NCI-H2227 (cell line): ENCODE results near the gene ADD3.

Source experiments
- DNase-seq: peaks from one replicate; lab custom pipeline; 2025; ENCODE audit not compliant: unreplicated experiment; lab: John Stamatoyannopoulos, UW

Gene ADD3

GRCh38 chr10:110172155-110172554 is 164.4 kb downstream of the ADD3 start:
- no peak for DNase-seq

DNA sequence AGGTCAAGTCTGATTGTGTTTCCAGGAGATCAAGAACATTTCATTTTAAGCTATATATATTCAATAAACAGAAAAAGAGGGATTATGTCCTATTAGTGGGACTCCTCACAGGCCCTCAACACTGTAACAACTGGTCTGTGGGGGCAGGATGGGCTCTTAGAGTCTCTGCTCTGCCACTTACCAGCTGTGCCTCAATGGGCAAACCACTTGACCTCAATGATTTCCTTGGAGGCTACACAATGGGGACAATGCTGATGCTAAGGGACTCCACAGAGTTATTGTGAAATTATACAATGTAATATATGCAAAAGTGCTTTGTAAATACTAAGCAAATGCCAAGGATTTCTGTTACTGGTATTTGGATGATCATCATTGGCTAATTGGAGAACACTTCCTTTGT is 166.4 kb downstream of the ADD3 start:
- no peak for DNase-seq

DNA sequence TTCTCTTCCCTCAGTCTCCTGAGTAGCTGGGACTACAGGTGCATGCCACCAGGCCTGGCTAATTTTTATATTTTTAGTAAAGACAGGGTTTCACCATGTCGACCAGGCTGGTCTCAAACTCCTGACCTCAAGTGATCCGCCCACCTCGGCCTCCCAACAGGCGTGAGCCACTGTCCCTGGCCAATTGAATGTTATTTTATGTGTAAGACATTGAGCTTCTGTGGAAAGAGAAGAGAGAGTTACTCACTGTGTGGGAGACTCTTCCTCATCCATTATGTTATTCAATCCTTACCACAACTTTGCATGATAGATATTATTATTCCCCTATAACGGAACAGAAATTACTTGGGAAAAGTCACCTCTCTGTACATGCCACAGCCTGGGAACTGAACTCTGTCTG is 167.0 kb downstream of the ADD3 start:
- DNase-seq, result no peak

- no peak for DNase-seq
These were observed 167.6 kb downstream of the ADD3 start for GRCh38 chr10:110175406-110175805.

DNA sequence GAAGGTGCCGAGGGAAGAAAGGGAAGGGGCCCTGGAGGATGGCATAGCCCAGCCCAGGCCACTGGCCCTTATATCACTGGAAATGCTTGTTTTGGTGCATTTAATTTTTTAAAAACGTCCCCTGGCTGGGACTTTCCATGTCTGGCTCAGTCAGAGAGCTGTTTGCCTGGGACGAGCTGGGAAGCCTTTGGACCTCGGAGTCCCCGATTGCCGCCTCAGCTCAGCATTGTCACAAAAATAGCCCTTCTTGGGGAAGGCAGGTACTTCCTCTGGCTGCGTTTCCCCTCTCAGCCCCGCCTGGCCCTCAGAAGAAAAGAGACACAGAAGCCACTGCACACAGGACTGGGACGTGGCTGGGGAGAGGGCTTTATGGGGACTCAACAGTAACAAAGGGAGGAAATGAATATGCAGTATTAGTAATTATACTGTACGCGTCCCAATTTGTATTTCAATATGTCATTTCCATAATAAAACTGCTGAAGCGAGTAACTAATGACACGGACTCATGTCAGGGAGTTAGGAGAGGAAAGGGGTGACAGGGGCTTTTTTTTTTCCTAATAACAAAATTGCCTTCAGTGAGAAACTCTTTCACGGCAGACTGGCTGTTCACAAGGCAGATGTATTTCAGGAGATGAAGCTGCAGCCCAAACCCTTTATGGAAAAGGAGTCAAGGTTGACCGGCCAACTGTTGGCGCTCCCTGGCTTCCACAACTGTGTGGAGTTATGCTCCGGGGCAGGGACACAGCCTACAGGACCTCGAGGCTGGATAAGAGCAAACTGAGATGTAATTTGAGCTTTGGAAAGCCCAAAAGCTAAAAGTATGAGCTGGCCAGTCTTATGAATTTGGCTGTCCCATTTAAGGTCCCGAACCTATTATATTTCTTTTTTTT is 168.6 kb downstream of the ADD3 start:
- DNase-seq, result no peak

DNA sequence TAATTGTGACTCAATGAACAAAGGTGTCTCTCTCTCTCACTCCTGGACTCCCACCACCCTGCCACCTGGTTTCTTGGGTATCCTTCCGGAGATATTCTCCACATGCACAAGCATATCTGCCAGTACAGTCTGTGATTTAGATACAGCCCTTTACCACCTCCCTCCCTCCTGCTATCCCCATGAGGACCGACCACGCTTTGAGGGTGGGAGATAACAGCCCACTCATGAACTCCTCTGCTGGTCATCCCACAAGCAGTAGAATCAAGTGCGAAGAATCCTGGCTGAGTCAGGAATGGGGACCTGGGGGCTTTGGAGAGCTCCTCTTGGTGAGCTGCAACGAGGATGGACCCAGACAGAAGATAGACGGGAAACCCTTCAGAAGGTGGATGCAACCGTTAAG is 171.4 kb downstream of the ADD3 start:
- no peak for DNase-seq

- no peak for DNase-seq
These were observed 173.7 kb downstream of the ADD3 start for GRCh38 chr10:110181451-110181850.

DNA sequence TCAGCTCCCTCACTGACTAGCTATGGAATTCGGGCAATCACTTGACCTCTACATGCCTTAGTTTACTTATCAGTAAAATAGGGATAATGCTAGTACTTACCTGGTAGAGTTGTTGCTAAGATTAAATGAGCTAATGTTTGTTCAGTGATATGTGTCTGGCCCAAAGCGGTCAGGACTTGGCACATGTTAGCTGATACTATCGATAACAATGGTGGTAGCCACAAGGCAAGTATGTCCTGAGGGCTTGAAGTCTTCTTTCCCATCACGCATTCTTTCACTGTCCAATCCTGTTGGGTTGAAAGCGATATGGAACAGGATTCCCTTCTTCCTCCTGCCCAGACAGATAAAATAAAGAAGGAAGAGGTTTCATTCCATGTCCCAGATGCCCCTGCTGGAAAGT is 174.1 kb downstream of the ADD3 start:
- no peak for DNase-seq

DNA sequence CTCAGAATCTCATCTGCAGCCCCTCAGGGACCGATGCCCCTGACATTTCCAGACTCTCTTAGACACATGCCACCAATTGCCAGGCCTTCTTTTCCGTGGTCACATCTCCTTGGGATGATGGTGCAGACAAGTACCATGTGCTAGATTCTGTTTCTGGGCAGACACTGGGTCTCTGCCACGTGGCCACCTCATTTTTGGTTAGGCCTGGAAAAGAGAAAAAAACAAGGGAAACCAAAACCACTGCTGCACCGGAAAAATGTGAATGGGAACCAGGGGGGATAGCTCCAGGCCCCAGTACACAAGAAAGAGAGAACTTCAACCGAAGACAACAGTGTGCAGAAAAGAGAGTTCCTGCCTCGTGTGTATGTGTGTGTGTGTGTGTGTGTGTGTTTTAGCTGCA is 176.6 kb downstream of the ADD3 start:
- DNase-seq, result no peak
